Measurements from ENCODE around the gene SH2D4B. TPM values are rescaled to one million over a fixed set of nuclear protein-coding genes. Genes with fewer than 3 reads are reported as not detected.
A peak's percentile ranks its signal among the peaks of the same experiment; 100 is the strongest.

Gene SH2D4B
- total RNA-seq, 1 experiment from 2014 or later = 0.22 TPM

DNA sequence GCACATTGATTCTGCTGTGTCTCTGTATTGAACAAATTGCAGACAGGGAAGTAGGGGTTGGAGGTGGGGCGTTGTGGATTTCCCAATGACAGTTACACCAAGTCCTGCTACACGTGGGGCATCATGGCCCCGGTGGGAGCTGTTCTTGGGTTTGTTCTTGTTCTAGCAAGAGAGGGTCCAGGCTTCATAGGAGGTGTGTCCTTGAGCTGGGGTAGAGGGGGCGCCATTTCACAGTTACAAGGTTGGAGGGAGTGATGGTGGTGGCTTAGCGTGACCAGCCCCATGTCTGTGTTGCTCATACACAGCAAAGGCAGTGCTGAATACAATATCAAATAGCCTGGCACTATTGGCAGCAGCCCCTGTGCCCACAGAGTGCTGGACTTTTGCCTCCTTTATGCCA, 15.7 kb downstream of the SH2D4B start:
- ChIA-PET RAD21 (ENCODE audit: low non-redundant PET in 1 of 2, low total read pairs in 2 of 2, uncharacterized antibody in 2 of 2, unreplicated experiment in 2 of 2) (no interaction called here), POLR2A (no interaction called here), CTCF (interaction anchor here (1.3 kb wide), 1 partner anchor 109 kb away, joined by 3 read pairs; no protein-coding TSS in a partner anchor)
- Histone ChIP-seq H3K27me3 (ENCODE audit: insufficient read depth, low read length) (no peaks in the 10 kb centered on the region), H3K4me3 (replicated peaks in 1 of 2; ENCODE audit: low read depth in 1 of 2, low read length in 2 of 2) (no peak overlapping the region), H3K36me3 (ENCODE audit: control insufficient read depth in 1 of 2, insufficient read depth in 2 of 2, low read length in 2 of 2) (no peaks in the 10 kb centered on the region), H3K9ac (ENCODE audit: low read length) (no peak overlapping the region), H3K4me1 (ENCODE audit: control insufficient read depth in 1 of 2, insufficient read depth in 2 of 2, low read length in 2 of 2) (no peaks in the 10 kb centered on the region), H3K79me2 (ENCODE audit: insufficient read depth, low read length) (no peaks in the 10 kb centered on the region), H3K27ac (ENCODE audit: low read depth, low read length) (no peak overlapping the region), H4K20me1 (ENCODE audit: insufficient read depth) (no peaks in the 10 kb centered on the region), H2AFZ (ENCODE audit: low read depth, low read length, poor library complexity, severe bottlenecking) (no peak overlapping the region), H3K9me2 (ENCODE audit: insufficient read depth) (no peaks in the 10 kb centered on the region), H3K9me3 (ENCODE audit: control insufficient read depth in 1 of 2, insufficient read depth in 1 of 2, low read depth in 1 of 2, low read length in 2 of 2) (no peaks in the 10 kb centered on the region), H3K4me2 (ENCODE audit: low read length) (no peak overlapping the region)
- DNase-seq (ENCODE audit: low read depth, low spot score) (no peak), ATAC-seq (0 out of 2 replicates have a peak, but pooled peaks have one; percentile 20)
- intact Hi-C loops (cut with micrococcal nuclease) = no loop called here
- no peak for TF ChIP-seq EZH2 (IDR thresholded peaks at IDR 0.05)
- TF ChIP-seq POLR2A (IDR thresholded peaks at IDR 0.05; ENCODE audit: borderline replicate concordance, extremely low read depth, insufficient read depth, insufficient read length) = no peak
- no peak for TF ChIP-seq EGR1 (IDR thresholded peaks at IDR 0.05; ENCODE audit: low read depth)
- no peak for TF ChIP-seq FOSL1 (IDR thresholded peaks at IDR 0.05; ENCODE audit: low read depth)
- TF ChIP-seq, protein P1, sequence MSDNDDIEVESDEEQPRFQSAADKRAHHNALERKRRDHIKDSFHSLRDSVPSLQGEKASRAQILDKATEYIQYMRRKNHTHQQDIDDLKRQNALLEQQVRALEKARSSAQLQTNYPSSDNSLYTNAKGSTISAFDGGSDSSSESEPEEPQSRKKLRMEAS (IDR thresholded peaks at IDR 0.05) = no peak
- no peak for TF ChIP-seq SIN3A (IDR thresholded peaks at IDR 0.05; ENCODE audit: low read depth)
- TF ChIP-seq, protein P2, sequence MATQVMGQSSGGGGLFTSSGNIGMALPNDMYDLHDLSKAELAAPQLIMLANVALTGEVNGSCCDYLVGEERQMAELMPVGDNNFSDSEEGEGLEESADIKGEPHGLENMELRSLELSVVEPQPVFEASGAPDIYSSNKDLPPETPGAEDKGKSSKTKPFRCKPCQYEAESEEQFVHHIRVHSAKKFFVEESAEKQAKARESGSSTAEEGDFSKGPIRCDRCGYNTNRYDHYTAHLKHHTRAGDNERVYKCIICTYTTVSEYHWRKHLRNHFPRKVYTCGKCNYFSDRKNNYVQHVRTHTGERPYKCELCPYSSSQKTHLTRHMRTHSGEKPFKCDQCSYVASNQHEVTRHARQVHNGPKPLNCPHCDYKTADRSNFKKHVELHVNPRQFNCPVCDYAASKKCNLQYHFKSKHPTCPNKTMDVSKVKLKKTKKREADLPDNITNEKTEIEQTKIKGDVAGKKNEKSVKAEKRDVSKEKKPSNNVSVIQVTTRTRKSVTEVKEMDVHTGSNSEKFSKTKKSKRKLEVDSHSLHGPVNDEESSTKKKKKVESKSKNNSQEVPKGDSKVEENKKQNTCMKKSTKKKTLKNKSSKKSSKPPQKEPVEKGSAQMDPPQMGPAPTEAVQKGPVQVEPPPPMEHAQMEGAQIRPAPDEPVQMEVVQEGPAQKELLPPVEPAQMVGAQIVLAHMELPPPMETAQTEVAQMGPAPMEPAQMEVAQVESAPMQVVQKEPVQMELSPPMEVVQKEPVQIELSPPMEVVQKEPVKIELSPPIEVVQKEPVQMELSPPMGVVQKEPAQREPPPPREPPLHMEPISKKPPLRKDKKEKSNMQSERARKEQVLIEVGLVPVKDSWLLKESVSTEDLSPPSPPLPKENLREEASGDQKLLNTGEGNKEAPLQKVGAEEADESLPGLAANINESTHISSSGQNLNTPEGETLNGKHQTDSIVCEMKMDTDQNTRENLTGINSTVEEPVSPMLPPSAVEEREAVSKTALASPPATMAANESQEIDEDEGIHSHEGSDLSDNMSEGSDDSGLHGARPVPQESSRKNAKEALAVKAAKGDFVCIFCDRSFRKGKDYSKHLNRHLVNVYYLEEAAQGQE (IDR thresholded peaks at IDR 0.05; ENCODE audit: low read depth) = no peak
- no peak for TF ChIP-seq TCF7L2 (IDR thresholded peaks at IDR 0.05; ENCODE audit: borderline replicate concordance, extremely low read depth, insufficient read depth, insufficient read length)
- no peak for TF ChIP-seq YY1 (IDR thresholded peaks at IDR 0.05; ENCODE audit: extremely low read depth, insufficient replicate concordance, low read depth, low read length)
- no peak for TF ChIP-seq SRF (IDR thresholded peaks at IDR 0.05; ENCODE audit: low read depth)
- no peak for TF ChIP-seq ELF1 (IDR thresholded peaks at IDR 0.05; ENCODE audit: borderline replicate concordance, low read depth)
- no peak for TF ChIP-seq EZH2phosphoT487 (IDR thresholded peaks at IDR 0.05; ENCODE audit: borderline replicate concordance)
- TF ChIP-seq, protein P3, sequence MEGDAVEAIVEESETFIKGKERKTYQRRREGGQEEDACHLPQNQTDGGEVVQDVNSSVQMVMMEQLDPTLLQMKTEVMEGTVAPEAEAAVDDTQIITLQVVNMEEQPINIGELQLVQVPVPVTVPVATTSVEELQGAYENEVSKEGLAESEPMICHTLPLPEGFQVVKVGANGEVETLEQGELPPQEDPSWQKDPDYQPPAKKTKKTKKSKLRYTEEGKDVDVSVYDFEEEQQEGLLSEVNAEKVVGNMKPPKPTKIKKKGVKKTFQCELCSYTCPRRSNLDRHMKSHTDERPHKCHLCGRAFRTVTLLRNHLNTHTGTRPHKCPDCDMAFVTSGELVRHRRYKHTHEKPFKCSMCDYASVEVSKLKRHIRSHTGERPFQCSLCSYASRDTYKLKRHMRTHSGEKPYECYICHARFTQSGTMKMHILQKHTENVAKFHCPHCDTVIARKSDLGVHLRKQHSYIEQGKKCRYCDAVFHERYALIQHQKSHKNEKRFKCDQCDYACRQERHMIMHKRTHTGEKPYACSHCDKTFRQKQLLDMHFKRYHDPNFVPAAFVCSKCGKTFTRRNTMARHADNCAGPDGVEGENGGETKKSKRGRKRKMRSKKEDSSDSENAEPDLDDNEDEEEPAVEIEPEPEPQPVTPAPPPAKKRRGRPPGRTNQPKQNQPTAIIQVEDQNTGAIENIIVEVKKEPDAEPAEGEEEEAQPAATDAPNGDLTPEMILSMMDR (IDR thresholded peaks at IDR 0.05 in 2 of 3, conservative IDR thresholded peaks at IDR 0.05 in 1 of 3; ENCODE audit: borderline replicate concordance in 1 of 3, insufficient read depth in 1 of 3, low read depth in 2 of 3, low read length in 2 of 3) = no peak
- TF ChIP-seq, protein P4, sequence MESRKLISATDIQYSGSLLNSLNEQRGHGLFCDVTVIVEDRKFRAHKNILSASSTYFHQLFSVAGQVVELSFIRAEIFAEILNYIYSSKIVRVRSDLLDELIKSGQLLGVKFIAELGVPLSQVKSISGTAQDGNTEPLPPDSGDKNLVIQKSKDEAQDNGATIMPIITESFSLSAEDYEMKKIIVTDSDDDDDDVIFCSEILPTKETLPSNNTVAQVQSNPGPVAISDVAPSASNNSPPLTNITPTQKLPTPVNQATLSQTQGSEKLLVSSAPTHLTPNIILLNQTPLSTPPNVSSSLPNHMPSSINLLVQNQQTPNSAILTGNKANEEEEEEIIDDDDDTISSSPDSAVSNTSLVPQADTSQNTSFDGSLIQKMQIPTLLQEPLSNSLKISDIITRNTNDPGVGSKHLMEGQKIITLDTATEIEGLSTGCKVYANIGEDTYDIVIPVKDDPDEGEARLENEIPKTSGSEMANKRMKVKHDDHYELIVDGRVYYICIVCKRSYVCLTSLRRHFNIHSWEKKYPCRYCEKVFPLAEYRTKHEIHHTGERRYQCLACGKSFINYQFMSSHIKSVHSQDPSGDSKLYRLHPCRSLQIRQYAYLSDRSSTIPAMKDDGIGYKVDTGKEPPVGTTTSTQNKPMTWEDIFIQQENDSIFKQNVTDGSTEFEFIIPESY (IDR thresholded peaks at IDR 0.05; ENCODE audit: extremely low read depth, insufficient replicate concordance, low read length) = no peak
- TF ChIP-seq CEBPB (IDR thresholded peaks at IDR 0.05; ENCODE audit: low read depth) = no peak
- TF ChIP-seq POLR2AphosphoS5 (IDR thresholded peaks at IDR 0.05; ENCODE audit: low read depth, low read length) = no peak
- no peak for TF ChIP-seq CBX3 (IDR thresholded peaks at IDR 0.05; ENCODE audit: low read depth)
- no peak for TF ChIP-seq SP1 (IDR thresholded peaks at IDR 0.05; ENCODE audit: low read depth)
- no peak for TF ChIP-seq ZFX (IDR thresholded peaks at IDR 0.05)
- TF ChIP-seq, protein P5, sequence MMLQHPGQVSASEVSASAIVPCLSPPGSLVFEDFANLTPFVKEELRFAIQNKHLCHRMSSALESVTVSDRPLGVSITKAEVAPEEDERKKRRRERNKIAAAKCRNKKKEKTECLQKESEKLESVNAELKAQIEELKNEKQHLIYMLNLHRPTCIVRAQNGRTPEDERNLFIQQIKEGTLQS (IDR thresholded peaks at IDR 0.05) = no peak
- no TSS peak for BruUV-seq (replicated peaks)
